Hindlimb muscle (tissue), 1 donor: ENCODE results near the gene NLRP5. TPM values are rescaled to one million over a fixed set of nuclear protein-coding genes. Genes with fewer than 3 reads are reported as not detected.
"Not testable (repeated sequence)": the region's sequence is repeated elsewhere in the genome, so short reads cannot be mapped to it uniquely, and the experiment has no call there.

Experiments
- DNase-seq: peaks from one replicate; pipeline ENCODE4 v3.0.0-alpha.2; 2013
- polyA plus RNA-seq: library from polyadenylated mRNA; unstranded; fragments of 120-200 nt; gene quantifications from one replicate; pipeline ENCODE4 v1.2.1, GENCODE V29; 2013; ENCODE audit not compliant: insufficient read length

NLRP5 gene
- not detected for polyA plus RNA-seq

- no peak for DNase-seq
Measured at GRCh38 chr19:55986487-55986886, at the start of gene NLRP5. NLRP5 (plus strand) TSS chr19:55986775.

GRCh38 chr19:55939206-55939605, 47.4 kb upstream of the NLRP5 start:
- DNase-seq = no peak

- DNase-seq = no peak
Measured at GRCh38 chr19:55940306-55940705, 46.3 kb upstream of the NLRP5 start.

GRCh38 chr19:55947532-55947931, 39.0 kb upstream of the NLRP5 start, which contains the start of gene NLRP8:
NLRP8 (plus strand) TSS chr19:55947832.
- no peak for DNase-seq

- DNase-seq = not testable (repeated sequence)
Measured at GRCh38 chr19:55950566-55950965, 36.0 kb upstream of the NLRP5 start.

- no peak for DNase-seq
Measured at GRCh38 chr19:55956431-55956830, 30.1 kb upstream of the NLRP5 start.

GRCh38 chr19:55958356-55958755, 28.2 kb upstream of the NLRP5 start:
- no peak for DNase-seq

- no peak for DNase-seq
Measured at GRCh38 chr19:55959996-55960675, 26.4 kb upstream of the NLRP5 start.

GRCh38 chr19:55962186-55962585, 24.4 kb upstream of the NLRP5 start:
- no peak for DNase-seq

- no peak for DNase-seq
Measured at GRCh38 chr19:55973982-55974381, 12.6 kb upstream of the NLRP5 start.

GRCh38 chr19:55980415-55980814, 6.2 kb upstream of the NLRP5 start:
- no peak for DNase-seq

- DNase-seq = no peak
Measured at GRCh38 chr19:55985254-55985653, 1.3 kb upstream of the NLRP5 start.

GRCh38 chr19:55990831-55991230, 4.3 kb downstream of the NLRP5 start:
- DNase-seq = no peak

- no peak for DNase-seq
Measured at GRCh38 chr19:55993492-55993891, 6.9 kb downstream of the NLRP5 start.

- no peak for DNase-seq
Measured at GRCh38 chr19:56014765-56015164, 28.2 kb downstream of the NLRP5 start.

GRCh38 chr19:56015756-56016155, 29.2 kb downstream of the NLRP5 start:
- no peak for DNase-seq

- not testable (repeated sequence) for DNase-seq
Measured at GRCh38 chr19:56019325-56019724, 32.8 kb downstream of the NLRP5 start.

GRCh38 chr19:56020355-56020975, 33.9 kb downstream of the NLRP5 start:
- not testable (repeated sequence) for DNase-seq

- no peak for DNase-seq
Measured at GRCh38 chr19:56026769-56027168, 40.2 kb downstream of the NLRP5 start.

- DNase-seq = no peak
Measured at GRCh38 chr19:56053596-56053995, 67.0 kb downstream of the NLRP5 start.

- DNase-seq = peak; percentile 53
Measured at GRCh38 chr19:56066152-56067023, 79.8 kb downstream of the NLRP5 start.

- DNase-seq = no peak
Measured at GRCh38 chr19:56069642-56070041, 83.1 kb downstream of the NLRP5 start.

- no peak for DNase-seq
Measured at GRCh38 chr19:56071151-56071550, 84.6 kb downstream of the NLRP5 start.
